T-helper 9 cell (primary cell): ENCODE measurements around the gene PFN1.
"Not testable (repeated sequence)": the region's sequence is repeated elsewhere in the genome, so short reads cannot be mapped to it uniquely, and the experiment has no call there.

Experiments
- DNase-seq: peaks from one replicate; pipeline ENCODE4 v3.0.0-alpha.2; 2020

The PFN1 gene

DNA sequence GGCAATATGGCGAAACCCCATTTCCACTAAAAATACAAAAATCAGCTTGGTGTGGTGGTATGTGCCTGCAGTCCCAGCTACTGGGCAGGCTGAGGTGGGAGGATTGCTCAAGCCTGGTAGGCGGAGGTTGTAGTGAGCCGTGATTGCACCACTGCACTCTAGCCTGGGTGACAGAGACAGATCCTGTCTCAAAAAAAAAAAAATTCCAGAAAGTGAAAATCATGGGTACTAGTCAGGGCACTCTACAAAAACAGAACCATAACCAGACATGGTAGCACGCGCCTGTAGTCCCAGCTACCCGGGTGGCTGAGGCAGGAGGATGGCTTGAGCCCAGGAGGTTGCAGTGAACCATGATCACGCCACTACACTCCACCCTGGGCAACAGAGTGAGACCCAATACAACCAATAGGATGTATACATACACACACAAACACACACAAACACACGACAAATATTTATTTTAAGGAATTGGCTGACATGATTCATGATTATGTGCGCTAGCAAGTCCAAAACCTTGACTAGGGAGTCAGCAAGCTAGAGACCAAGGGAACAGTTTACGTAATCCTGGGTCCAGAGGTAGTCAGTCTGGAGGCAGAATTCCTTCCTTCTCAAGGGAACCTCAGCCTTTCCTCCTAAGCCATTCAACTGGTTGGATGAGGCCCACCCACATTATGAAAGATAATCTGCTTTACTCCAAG is 27.8 kb downstream of the PFN1 start:
- no peak for DNase-seq

- no peak for DNase-seq
Measured at GRCh38 chr17:4919511-4920047, 28.8 kb downstream of the PFN1 start.

DNA sequence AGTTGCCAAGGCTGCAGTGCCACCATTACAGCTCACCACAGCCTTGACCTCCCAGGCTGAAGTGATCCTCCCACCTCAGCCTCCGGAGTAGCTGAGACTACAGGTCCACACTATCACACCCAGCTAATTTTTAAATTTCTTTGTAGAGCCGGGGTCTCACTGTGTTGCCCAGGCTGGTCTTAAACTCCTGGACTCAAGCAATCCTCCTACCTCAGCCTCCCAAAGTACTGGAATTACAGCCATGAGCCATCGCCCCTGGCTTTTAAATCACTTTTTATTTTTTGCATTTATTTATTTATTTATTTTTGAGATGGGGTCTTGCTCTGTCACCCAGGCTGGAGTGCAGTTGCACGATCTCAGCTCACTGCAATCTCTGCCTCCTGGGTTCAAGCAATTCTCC is 33.8 kb downstream of the PFN1 start:
- not testable (repeated sequence) for DNase-seq

GRCh38 chr17:4913994-4914393 is 34.3 kb downstream of the PFN1 start:
- DNase-seq: no peak

DNA sequence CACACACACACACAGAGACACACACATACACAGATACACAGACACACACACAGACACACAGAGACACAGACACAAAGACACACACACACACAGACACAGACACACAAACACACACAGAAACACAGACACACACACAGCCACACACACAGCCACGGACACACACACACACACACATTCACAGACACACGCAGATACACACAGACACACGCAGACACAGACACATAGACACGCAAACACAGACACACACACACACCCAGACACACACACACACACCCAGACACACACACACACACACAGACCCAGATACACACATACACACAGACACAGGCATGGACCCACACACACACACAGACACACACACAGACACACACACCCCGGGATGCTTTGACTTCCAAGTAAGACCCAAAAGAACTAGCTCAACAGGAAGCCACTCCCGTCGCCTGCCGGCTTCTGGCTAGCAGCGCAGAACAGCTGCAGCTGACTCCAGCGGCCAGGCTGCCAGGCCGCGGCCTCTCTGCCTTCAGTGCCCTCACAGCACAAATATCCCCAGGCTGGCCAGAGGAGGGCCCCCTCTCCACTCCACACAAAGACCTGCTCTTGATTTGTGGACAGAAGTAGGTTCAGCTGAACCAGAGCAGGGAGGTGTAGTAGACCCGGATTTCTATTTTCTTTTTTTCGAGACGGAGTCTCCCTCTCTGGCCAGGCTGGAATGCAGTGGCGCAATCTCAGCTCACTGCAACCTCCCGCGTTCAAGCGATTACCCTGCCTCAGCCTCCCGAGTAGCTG is 39.4 kb downstream of the PFN1 start:
- peak; percentile 41 for DNase-seq

DNA sequence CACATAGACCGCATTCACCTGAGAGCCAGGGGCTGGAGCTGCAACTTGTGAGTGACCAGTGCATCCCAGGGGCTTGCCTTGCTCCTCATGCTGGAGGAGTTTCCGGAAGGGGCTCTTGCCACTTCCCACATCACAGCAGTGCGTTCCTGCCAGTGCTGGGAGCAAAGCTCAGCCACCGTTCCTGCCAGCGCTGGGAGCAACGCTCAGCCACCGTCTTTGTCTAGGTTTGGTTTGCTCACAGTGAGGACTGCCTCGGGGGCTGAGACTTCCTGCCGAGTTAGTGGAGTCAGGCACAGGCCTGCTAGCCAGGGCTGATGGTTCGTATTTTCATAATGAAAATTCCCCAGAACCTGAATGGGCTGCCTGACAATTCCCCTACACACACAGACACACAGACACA is 40.0 kb downstream of the PFN1 start:
- no peak for DNase-seq

- not testable (repeated sequence) for DNase-seq
Measured at GRCh38 chr17:4906642-4907041, 41.7 kb downstream of the PFN1 start.

DNA sequence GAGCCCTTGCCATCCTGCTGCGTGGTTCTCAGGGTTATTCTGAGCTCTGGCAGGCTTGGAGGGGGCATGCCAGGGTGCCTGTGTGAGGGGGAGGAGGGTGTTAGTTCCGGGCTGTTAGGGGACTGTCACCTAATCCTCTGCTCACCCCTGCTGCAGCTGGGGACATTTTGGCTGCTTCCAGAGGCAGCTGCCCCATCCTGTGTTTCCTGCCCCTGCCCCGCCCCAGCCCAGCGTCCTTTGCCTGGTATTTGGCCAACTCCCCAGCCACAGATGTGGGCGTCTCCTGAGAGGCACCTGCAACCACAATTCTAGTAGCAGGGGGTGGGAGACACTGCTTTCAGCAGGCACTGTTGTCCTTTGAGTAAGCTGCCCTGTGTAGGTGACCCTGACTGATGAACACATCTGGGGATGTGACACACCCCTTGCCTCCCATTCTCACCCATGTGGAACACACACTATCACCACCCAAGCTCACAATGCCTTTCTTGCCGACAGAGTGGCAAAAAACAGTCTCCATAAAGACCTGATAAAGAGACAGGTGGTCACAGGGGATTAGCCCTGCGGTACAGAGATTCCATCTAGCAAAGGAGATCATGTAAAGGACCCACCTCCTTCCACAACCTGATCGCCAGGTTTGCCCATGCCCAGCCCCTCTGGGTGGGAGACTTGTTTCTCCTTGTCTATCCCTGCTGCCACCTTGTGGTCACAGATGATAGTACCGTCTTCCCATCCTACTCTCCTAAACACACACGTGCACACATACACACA is 45.1 kb downstream of the PFN1 start, which contains the start of gene CHRNE:
TSS of gene CHRNE (minus strand) at position 48 of the 768 bp plus-strand sequence. CDS start at position 13, 35 bp downstream.
- DNase-seq: peak; percentile 68

- no peak for DNase-seq
Measured at GRCh38 chr17:4902540-4902939, 45.8 kb downstream of the PFN1 start.

DNA sequence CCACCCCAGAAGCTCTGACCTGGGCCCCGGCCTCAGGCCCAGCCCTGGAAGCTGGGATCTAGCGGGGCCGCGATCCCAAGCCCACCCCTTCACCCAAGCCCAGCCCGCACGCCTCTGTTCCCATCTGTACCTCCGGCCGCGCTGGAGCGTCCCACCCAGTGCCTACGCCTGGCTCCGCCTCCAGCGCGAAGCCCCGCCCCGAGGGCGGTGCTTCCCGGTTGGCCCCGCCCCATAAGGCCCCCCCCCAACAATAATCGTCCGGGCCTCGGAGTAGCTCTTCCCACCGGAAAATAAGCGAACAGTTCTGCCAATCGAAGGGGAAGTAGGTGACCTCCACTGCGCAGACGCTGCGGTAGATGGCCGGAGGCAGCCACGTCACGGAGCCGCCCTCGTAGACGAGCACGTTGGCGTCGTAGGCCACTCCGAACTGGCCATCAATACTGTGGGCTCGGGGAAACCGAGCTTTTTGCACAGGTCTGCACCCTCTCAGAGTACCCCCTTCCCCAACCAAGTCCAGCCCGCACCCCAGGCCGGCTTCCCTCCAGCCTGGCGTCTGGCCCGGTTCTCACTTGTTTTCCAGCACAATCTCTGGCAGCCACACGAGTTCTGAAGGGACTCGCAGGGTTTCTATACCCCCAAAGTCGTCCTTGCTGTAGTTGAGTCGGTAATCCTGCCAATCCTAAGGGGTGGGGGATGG is 46.5 kb downstream of the PFN1 start:
- DNase-seq: peak; percentile 27

- DNase-seq: no peak
Measured at GRCh38 chr17:4901108-4901647, 47.2 kb downstream of the PFN1 start.

DNA sequence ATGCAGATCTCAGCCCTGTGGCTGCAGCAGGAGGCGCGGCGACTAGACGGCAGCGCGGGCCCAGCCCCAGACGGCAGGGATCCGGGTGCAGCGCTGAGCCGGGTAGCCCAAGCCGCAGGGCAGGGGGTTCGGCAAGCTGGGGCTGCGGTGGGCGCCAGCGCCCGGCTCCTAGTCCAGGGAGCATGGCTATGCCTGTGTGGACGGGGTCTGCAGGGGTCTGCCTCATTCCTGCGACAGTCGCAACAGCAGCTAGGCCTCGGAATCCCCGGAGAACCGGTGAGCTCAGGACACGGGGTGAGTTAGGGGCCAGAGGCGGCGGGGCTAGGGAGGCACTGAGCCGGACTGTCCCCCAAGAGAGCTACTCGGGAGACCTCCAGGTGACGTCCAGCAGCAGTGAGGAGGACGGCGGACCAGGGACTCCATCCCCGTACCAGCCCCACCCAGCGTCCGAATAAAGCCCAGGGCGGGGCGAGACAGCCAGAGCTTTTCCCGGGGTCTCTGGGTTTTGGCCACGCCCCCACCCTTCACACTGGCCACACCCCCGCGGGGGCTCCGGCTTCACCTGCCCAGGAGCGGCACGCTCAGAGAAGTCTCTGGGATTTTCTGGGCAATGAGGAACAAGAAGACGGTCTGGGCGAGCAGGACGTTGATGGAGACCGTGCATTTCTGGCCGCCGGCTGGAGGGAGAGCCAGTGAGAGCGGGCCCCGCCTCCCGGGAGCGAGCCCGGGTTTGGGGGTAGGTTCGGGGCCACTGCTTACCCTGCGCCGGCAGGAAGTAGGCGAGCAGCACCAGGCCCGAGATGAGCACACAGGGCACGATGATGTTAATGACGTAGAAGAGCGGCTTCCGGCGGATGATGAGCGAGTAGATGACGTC is 47.9 kb downstream of the PFN1 start:
- peak; percentile 56 for DNase-seq

- peak; percentile 95 for DNase-seq
Measured at GRCh38 chr17:4899341-4900230, 48.7 kb downstream of the PFN1 start, which contains the start of gene C17orf107. TSS of gene C17orf107 (plus strand) at chr17:4899536. CDS start at chr17:4899763, 227 bp downstream.

DNA sequence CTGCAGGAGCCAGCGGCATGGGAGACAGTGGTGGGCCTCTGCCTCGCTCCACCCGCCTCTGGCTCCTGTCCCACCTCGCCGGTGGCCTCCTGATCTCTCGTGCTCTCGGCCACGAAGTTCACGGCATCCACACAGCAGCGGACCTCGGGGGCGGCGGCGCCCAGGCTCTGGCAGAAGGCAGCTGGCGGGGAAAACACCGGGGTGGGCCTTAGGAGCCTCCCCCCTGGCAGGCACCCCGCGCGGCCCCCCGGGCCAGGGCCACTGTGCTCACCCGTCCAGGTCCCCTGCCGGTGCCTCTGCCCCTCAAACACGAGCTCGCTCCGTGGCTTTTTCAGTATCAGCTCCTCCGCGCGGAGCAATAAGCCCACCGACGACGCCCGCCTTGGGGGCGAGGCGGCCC is 49.4 kb downstream of the PFN1 start:
- no peak for DNase-seq

DNA sequence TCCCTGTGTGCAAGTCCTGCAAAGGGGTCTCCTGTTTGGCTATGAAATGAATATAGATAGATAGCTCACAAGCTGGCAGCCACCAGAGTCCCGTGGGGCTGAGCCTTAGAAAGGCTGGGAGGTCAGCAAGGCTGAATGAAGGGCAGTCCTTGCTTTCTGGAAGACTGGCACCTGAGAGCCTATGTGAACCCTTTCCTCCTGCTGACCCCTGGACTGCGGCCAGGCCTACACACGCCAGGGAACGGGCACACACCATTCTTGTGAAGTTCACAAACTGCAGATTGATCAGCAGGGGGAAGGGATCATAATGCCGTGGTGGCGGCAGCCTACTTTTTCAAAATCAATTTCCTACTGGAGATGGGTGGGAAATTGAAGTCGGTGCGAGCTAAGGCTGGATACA is 50.0 kb downstream of the PFN1 start:
- no peak for DNase-seq

- no peak for DNase-seq
Measured at GRCh38 chr17:4897785-4898184, 50.5 kb downstream of the PFN1 start.

DNA sequence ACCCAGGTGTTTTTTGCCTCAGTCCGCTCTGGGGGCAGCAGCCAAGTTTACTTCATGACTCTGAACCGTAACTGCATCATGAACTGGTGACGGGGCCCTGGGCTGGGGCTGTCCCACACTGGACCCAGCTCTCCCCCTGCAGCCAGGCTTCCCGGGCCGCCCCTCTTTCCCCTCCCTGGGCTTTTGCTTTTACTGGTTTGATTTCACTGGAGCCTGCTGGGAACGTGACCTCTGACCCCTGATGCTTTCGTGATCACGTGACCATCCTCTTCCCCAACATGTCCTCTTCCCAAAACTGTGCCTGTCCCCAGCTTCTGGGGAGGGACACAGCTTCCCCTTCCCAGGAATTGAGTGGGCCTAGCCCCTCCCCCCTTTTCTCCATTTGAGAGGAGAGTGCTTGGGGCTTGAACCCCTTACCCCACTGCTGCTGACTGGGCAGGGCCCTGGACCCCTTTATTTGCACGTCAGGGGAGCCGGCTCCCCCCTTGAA is 51.1 kb downstream of the PFN1 start:
- no peak for DNase-seq

GRCh38 chr17:4896332-4897197 is 51.8 kb downstream of the PFN1 start:
- DNase-seq: no peak
